ENCODE data around the gene MRPL36.

Gene MRPL36

DNA sequence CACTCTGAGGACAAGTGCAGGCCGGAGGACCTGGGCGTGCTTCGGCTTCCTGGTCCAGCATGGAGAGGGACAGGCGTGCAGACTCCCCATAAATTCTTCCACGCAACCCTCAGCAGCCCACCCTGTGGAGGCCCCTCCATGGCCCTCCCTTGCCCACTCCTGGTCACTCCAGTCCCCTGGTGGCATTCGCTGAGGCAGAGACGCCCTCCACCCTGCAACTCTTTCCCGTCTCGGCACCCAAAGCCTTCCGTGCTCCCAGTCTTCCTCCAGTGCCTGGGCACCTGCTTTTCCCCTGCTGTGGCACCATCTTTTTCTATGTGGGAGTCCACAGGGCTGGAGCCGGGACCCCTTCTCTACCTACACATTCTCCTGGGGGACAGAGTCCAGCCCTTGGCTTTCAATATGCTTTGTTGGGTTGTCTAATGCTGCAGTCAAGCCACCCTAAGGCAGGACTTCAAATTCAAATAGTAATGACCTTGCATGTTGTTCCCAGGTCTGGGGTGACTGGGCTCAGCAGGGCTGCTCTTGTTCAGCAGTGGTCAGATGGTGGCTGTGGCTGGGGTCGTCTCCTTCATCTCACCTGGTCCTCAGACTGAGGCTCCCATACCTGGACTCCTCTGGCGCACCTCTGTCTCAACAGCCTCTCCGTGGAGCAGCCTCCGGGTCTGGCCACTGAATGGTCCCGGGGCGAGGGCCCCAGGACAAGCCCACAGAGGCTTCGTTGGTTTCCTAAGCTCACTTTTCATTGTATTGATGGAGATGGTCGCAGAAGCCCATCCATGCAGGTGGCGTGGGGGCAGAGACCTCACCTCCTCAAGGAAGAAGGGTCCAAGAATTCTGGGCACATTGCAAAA, 15.2 kb downstream of the MRPL36 start:
- no peak overlapping the region for H3K4me2 ChIP-seq (ENCODE audit: low read length, poor library complexity, severe bottlenecking)
- WGBS, result 91% methylated on average over 20 of the region's 20 CpGs
- DNase-seq, result no peak
- no peak overlapping the region for H3K4me3 ChIP-seq (ENCODE audit: insufficient read depth in 1 of 2, low read depth in 1 of 2, low read length in 2 of 2)
- H2AK5ac ChIP-seq (ENCODE audit: low read length, severe bottlenecking), result no peak overlapping the region
- H3K23ac ChIP-seq (ENCODE audit: low read length in 2 of 2), result no peak overlapping the region
- H3K36me3 ChIP-seq (ENCODE audit: control insufficient read depth in 1 of 2, insufficient read depth in 2 of 2, low read depth in 1 of 2, low read length in 2 of 2), result no peaks in the 10 kb centered on the region
- no peaks in the 10 kb centered on the region for H3K79me1 ChIP-seq (replicated peaks; ENCODE audit: low read length, poor library complexity, severe bottlenecking)
- H3K4me1 ChIP-seq (ENCODE audit: control insufficient read depth, insufficient read depth, low read depth, low read length), result peaks cover 8% of the 10 kb centered on the region
- H3K9me3 ChIP-seq (ENCODE audit: control insufficient read depth, low read length), result no peaks in the 10 kb centered on the region
- H2BK12ac ChIP-seq (ENCODE audit: low read length in 2 of 2), result peak overlapping the region in 1 of 2 experiments; percentile 8
- no peak overlapping the region for H3K14ac ChIP-seq (ENCODE audit: low read length in 2 of 2)
- no peak overlapping the region for H3K27ac ChIP-seq (ENCODE audit: low read length, poor library complexity, severe bottlenecking)
- no peak overlapping the region for H2BK15ac ChIP-seq (ENCODE audit: low read depth, poor library complexity, severe bottlenecking)
- peaks cover 17 to 24% of the 10 kb centered on the region in 2 experiments for H3K27me3 ChIP-seq (ENCODE audit: control insufficient read depth in 1 of 2, insufficient read depth in 1 of 2, low read length in 2 of 2)
- H3K9ac ChIP-seq (ENCODE audit: low read length), result no peak overlapping the region
- H3K18ac ChIP-seq (ENCODE audit: low read depth in 1 of 2, low read length in 2 of 2), result no peak overlapping the region
- no peak overlapping the region for H2AFZ ChIP-seq (ENCODE audit: low read depth, low read length)
- H4K8ac ChIP-seq (ENCODE audit: low read length), result no peak overlapping the region
- no peak overlapping the region for H2BK5ac ChIP-seq (ENCODE audit: low read depth, low read length, poor library complexity, severe bottlenecking)
- H3K4ac ChIP-seq (ENCODE audit: low read depth in 1 of 2, low read length in 2 of 2), result no peak overlapping the region
- H4K91ac ChIP-seq (ENCODE audit: low read length), result no peak overlapping the region
- H2BK120ac ChIP-seq (ENCODE audit: low read depth, low read length), result no peak overlapping the region

- H3K14ac ChIP-seq (ENCODE audit: low read length in 2 of 2), result no peak overlapping the region
- H3K36me3 ChIP-seq (ENCODE audit: control insufficient read depth in 1 of 2, insufficient read depth in 2 of 2, low read depth in 1 of 2, low read length in 2 of 2), result no peaks in the 10 kb centered on the region
- no peak overlapping the region for H4K91ac ChIP-seq (ENCODE audit: low read length)
- H2BK15ac ChIP-seq (ENCODE audit: low read depth, poor library complexity, severe bottlenecking), result no peak overlapping the region
- H4K8ac ChIP-seq (ENCODE audit: low read length), result no peak overlapping the region
- no peak overlapping the region for H3K4me3 ChIP-seq (ENCODE audit: insufficient read depth in 1 of 2, low read depth in 1 of 2, low read length in 2 of 2)
- no peak overlapping the region for H3K4me2 ChIP-seq (ENCODE audit: low read length, poor library complexity, severe bottlenecking)
- H2BK12ac ChIP-seq (ENCODE audit: low read length in 2 of 2), result no peak overlapping the region
- H3K23ac ChIP-seq (ENCODE audit: low read length in 2 of 2), result no peak overlapping the region
- no peak overlapping the region for H3K4ac ChIP-seq (ENCODE audit: low read depth in 1 of 2, low read length in 2 of 2)
- H3K27ac ChIP-seq (ENCODE audit: low read length, poor library complexity, severe bottlenecking), result no peak overlapping the region
- no peaks in the 10 kb centered on the region for H3K9me3 ChIP-seq (ENCODE audit: control insufficient read depth, low read length)
- no peaks in the 10 kb centered on the region for H3K79me1 ChIP-seq (replicated peaks; ENCODE audit: low read length, poor library complexity, severe bottlenecking)
- peaks cover 8% of the 10 kb centered on the region for H3K4me1 ChIP-seq (ENCODE audit: control insufficient read depth, insufficient read depth, low read depth, low read length)
- no peak overlapping the region for H2BK120ac ChIP-seq (ENCODE audit: low read depth, low read length)
- H3K18ac ChIP-seq (ENCODE audit: low read depth in 1 of 2, low read length in 2 of 2), result no peak overlapping the region
- H2AFZ ChIP-seq (ENCODE audit: low read depth, low read length), result no peak overlapping the region
- H2BK5ac ChIP-seq (ENCODE audit: low read depth, low read length, poor library complexity, severe bottlenecking), result no peak overlapping the region
- DNase-seq, result no peak
- no peak overlapping the region for H2AK5ac ChIP-seq (ENCODE audit: low read length, severe bottlenecking)
- H3K9ac ChIP-seq (ENCODE audit: low read length), result no peak overlapping the region
- WGBS, result 65% methylated on average over 8 of the region's 11 CpGs
- peaks cover 17 to 25% of the 10 kb centered on the region in 2 experiments for H3K27me3 ChIP-seq (ENCODE audit: control insufficient read depth in 1 of 2, insufficient read depth in 1 of 2, low read length in 2 of 2)
These were observed 16.5 kb downstream of the MRPL36 start for GRCh38 chr5:1783216-1783554.

- Histone ChIP-seq H3K4me3 (ENCODE audit: insufficient read depth in 1 of 2, low read depth in 1 of 2, low read length in 2 of 2) (no peak overlapping the region), H2BK15ac (ENCODE audit: low read depth, poor library complexity, severe bottlenecking) (no peak overlapping the region), H3K79me1 (replicated peaks; ENCODE audit: low read length, poor library complexity, severe bottlenecking) (no peaks in the 10 kb centered on the region), H3K4me1 (ENCODE audit: control insufficient read depth, insufficient read depth, low read depth, low read length) (peaks cover 8% of the 10 kb centered on the region), H2BK12ac (ENCODE audit: low read length in 2 of 2) (no peak overlapping the region), H3K14ac (ENCODE audit: low read length in 2 of 2) (peak overlapping the region in 1 of 2 experiments; percentile 19), H4K91ac (ENCODE audit: low read length) (no peak overlapping the region), H3K36me3 (ENCODE audit: control insufficient read depth in 1 of 2, insufficient read depth in 2 of 2, low read depth in 1 of 2, low read length in 2 of 2) (no peaks in the 10 kb centered on the region), H3K23ac (ENCODE audit: low read length in 2 of 2) (no peak overlapping the region), H2AK5ac (ENCODE audit: low read length, severe bottlenecking) (no peak overlapping the region), H2BK120ac (ENCODE audit: low read depth, low read length) (no peak overlapping the region), H3K27ac (ENCODE audit: low read length, poor library complexity, severe bottlenecking) (no peak overlapping the region), H3K4me2 (ENCODE audit: low read length, poor library complexity, severe bottlenecking) (no peak overlapping the region), H3K9ac (ENCODE audit: low read length) (no peak overlapping the region), H3K18ac (ENCODE audit: low read depth in 1 of 2, low read length in 2 of 2) (no peak overlapping the region), H2BK5ac (ENCODE audit: low read depth, low read length, poor library complexity, severe bottlenecking) (no peak overlapping the region), H2AFZ (ENCODE audit: low read depth, low read length) (no peak overlapping the region), H3K4ac (ENCODE audit: low read depth in 1 of 2, low read length in 2 of 2) (no peak overlapping the region), H4K8ac (ENCODE audit: low read length) (no peak overlapping the region), H3K9me3 (ENCODE audit: control insufficient read depth, low read length) (no peaks in the 10 kb centered on the region), H3K27me3 (ENCODE audit: control insufficient read depth in 1 of 2, insufficient read depth in 1 of 2, low read length in 2 of 2) (peaks cover 18 to 30% of the 10 kb centered on the region in 2 experiments)
- 78% methylated on average over 14 of the region's 14 CpGs for WGBS
- no peak for DNase-seq
These were observed 17.0 kb downstream of the MRPL36 start for GRCh38 chr5:1782385-1783215.

- H3K4me2 ChIP-seq (ENCODE audit: low read length, poor library complexity, severe bottlenecking), result no peak overlapping the region
- no peak overlapping the region for H2BK15ac ChIP-seq (ENCODE audit: low read depth, poor library complexity, severe bottlenecking)
- H3K27ac ChIP-seq (ENCODE audit: low read length, poor library complexity, severe bottlenecking), result no peak overlapping the region
- no peak overlapping the region for H2BK5ac ChIP-seq (ENCODE audit: low read depth, low read length, poor library complexity, severe bottlenecking)
- H3K4ac ChIP-seq (ENCODE audit: low read depth in 1 of 2, low read length in 2 of 2), result no peak overlapping the region
- no peaks in the 10 kb centered on the region for H3K36me3 ChIP-seq (ENCODE audit: control insufficient read depth in 1 of 2, insufficient read depth in 2 of 2, low read depth in 1 of 2, low read length in 2 of 2)
- H2BK120ac ChIP-seq (ENCODE audit: low read depth, low read length), result no peak overlapping the region
- H3K4me3 ChIP-seq (ENCODE audit: insufficient read depth in 1 of 2, low read depth in 1 of 2, low read length in 2 of 2), result no peak overlapping the region
- H3K4me1 ChIP-seq (ENCODE audit: control insufficient read depth, insufficient read depth, low read depth, low read length), result peaks cover 8% of the 10 kb centered on the region
- H4K91ac ChIP-seq (ENCODE audit: low read length), result no peak overlapping the region
- H2AFZ ChIP-seq (ENCODE audit: low read depth, low read length), result no peak overlapping the region
- H4K8ac ChIP-seq (ENCODE audit: low read length), result no peak overlapping the region
- H3K18ac ChIP-seq (ENCODE audit: low read depth in 1 of 2, low read length in 2 of 2), result no peak overlapping the region
- H3K23ac ChIP-seq (ENCODE audit: low read length in 2 of 2), result no peak overlapping the region
- H3K9me3 ChIP-seq (ENCODE audit: control insufficient read depth, low read length), result no peaks in the 10 kb centered on the region
- H3K27me3 ChIP-seq (ENCODE audit: control insufficient read depth in 1 of 2, insufficient read depth in 1 of 2, low read length in 2 of 2), result peaks cover 21 to 33% of the 10 kb centered on the region in 2 experiments
- H2BK12ac ChIP-seq (ENCODE audit: low read length in 2 of 2), result no peak overlapping the region
- no peaks in the 10 kb centered on the region for H3K79me1 ChIP-seq (replicated peaks; ENCODE audit: low read length, poor library complexity, severe bottlenecking)
- H3K14ac ChIP-seq (ENCODE audit: low read length in 2 of 2), result no peak overlapping the region
- 85% methylated on average over 9 of the region's 9 CpGs for WGBS
- H2AK5ac ChIP-seq (ENCODE audit: low read length, severe bottlenecking), result no peak overlapping the region
- no peak for DNase-seq
- no peak overlapping the region for H3K9ac ChIP-seq (ENCODE audit: low read length)
These were observed 17.8 kb downstream of the MRPL36 start for GRCh38 chr5:1781726-1782384.

Data from mesenchymal stem cell (in vitro differentiated cells and primary cell).